GM12878 (cell line): Measurements from ENCODE around the gene HIVEP2. TPM values are rescaled to one million over a fixed set of nuclear protein-coding genes. Genes with fewer than 3 reads are reported as not detected.

ENCODE experiments used
- ATF7 ChIP-seq: fragments of 450-650 bp; IDR thresholded peaks from 2 replicates; pipeline ENCODE4 v1.6.1; 2016; ENCODE audit warnings: low read depth, mild to moderate bottlenecking
- BCL11A ChIP-seq: IDR thresholded peaks from 2 replicates; pipeline ENCODE4 v1.6.1; 2011; ENCODE audit warnings: low read depth, low read length
- BHLHE40 ChIP-seq, 2 experiments: fragments of 450-650 bp in 1 of 2; IDR thresholded peaks; 2 replicates each; pipeline ENCODE4 v1.6.1; 2011 to 2017; ENCODE audit warnings: low read depth in 2 of 2, borderline replicate concordance in 1 of 2, improper control_type of control experiment in 1 of 2, low read length in 1 of 2, mild to moderate bottlenecking in 1 of 2
- BMI1 ChIP-seq: fragments of 450-650 bp; IDR thresholded peaks from 2 replicates; pipeline ENCODE4 v1.6.1; 2016; ENCODE audit warnings: mild to moderate bottlenecking, moderate library complexity, borderline replicate concordance
- CREB1 ChIP-seq: IDR thresholded peaks from 2 replicates; pipeline ENCODE4 v1.6.1; 2012; ENCODE audit warnings: low read depth, mild to moderate bottlenecking, inconsistent platforms
- GABPA ChIP-seq: IDR thresholded peaks from 2 replicates; pipeline ENCODE4 v1.6.1; 2014; ENCODE audit warnings: antibody characterized with exemption, low read depth, mild to moderate bottlenecking, inconsistent platforms
- GATAD2B ChIP-seq: fragments of 450-650 bp; conservative IDR thresholded peaks from 2 replicates; pipeline ENCODE4 v1.6.1; 2017; ENCODE audit warnings: low read depth, mild to moderate bottlenecking, moderate library complexity
- IKZF2 ChIP-seq, 2 experiments: fragments of 450-650 bp; IDR thresholded peaks; 2 replicates each; pipeline ENCODE4 v1.6.1; 2017; ENCODE audit warnings: mild to moderate bottlenecking in 2 of 2, moderate library complexity in 2 of 2
- LARP7 ChIP-seq: fragments of 450-650 bp; IDR thresholded peaks from 2 replicates; pipeline ENCODE4 v1.6.1; 2017; ENCODE audit warnings: mild to moderate bottlenecking
- MEF2B ChIP-seq: fragments of 450-650 bp; IDR thresholded peaks from 2 replicates; pipeline ENCODE4 v1.6.1; 2018; ENCODE audit warnings: mild to moderate bottlenecking, moderate library complexity; ENCODE audit not compliant: partially characterized antibody, poor library complexity, severe bottlenecking
- MTA2 ChIP-seq: fragments of 450-650 bp; IDR thresholded peaks from 2 replicates; pipeline ENCODE4 v1.6.1; 2016; ENCODE audit warnings: low read depth, mild to moderate bottlenecking, moderate library complexity
- MXI1 ChIP-seq: fragments of 150-350 bp; IDR thresholded peaks from 2 replicates; pipeline ENCODE4 v1.6.1; 2011; ENCODE audit warnings: low read depth, mild to moderate bottlenecking, inconsistent platforms, low read length, improper control_type of control experiment
- NBN ChIP-seq: fragments of 450-650 bp; IDR thresholded peaks from 2 replicates; pipeline ENCODE4 v1.6.1; 2016
- RAD51 ChIP-seq: fragments of 450-650 bp; IDR thresholded peaks from 2 replicates; pipeline ENCODE4 v1.6.1; 2016; ENCODE audit warnings: moderate library complexity, mild to moderate bottlenecking, inconsistent platforms
- RCOR1 ChIP-seq: conservative IDR thresholded peaks from 2 replicates; pipeline ENCODE4 v1.6.1; 2012; ENCODE audit warnings: low read depth, low read length, improper control_type of control experiment
- RUNX3 ChIP-seq: IDR thresholded peaks from 2 replicates; pipeline ENCODE4 v1.6.1; 2012; ENCODE audit warnings: low read length, inconsistent platforms
- SIX5 ChIP-seq: IDR thresholded peaks from 2 replicates; pipeline ENCODE4 v1.6.1; 2011; ENCODE audit warnings: mild to moderate bottlenecking, low read depth, low read length, moderate library complexity; ENCODE audit not compliant: severe bottlenecking
- SKIL ChIP-seq: fragments of 450-650 bp; IDR thresholded peaks from 2 replicates; pipeline ENCODE4 v1.6.1; 2017; ENCODE audit warnings: mild to moderate bottlenecking, low read depth, inconsistent platforms; ENCODE audit not compliant: poor library complexity, severe bottlenecking
- SMAD1 ChIP-seq: fragments of 450-650 bp; IDR thresholded peaks from 2 replicates; pipeline ENCODE4 v1.6.1; 2018; ENCODE audit warnings: mild to moderate bottlenecking, low read depth; ENCODE audit not compliant: partially characterized antibody
- SP1 ChIP-seq: IDR thresholded peaks from one replicate; pipeline ENCODE4 v1.6.1; 2011; ENCODE audit warnings: low read depth, low read length
- TARDBP ChIP-seq: IDR thresholded peaks from 2 replicates; pipeline ENCODE4 v1.6.1; 2016; ENCODE audit warnings: borderline replicate concordance
- ZNF24 ChIP-seq: fragments of 450-650 bp; IDR thresholded peaks from 2 replicates; pipeline ENCODE4 v1.6.1; 2017; ENCODE audit warnings: antibody characterized with exemption, mild to moderate bottlenecking
- ZNF592 ChIP-seq: fragments of 450-650 bp; IDR thresholded peaks from 2 replicates; pipeline ENCODE4 v1.6.1; 2017; ENCODE audit warnings: mild to moderate bottlenecking, moderate library complexity
- polyA plus RNA-seq, 11 experiments: library from polyadenylated mRNA; depleted of rRNA in 4 of 11; unstranded in 6 of 11; stranded (reverse) in 5 of 11; fragments of >200 nt; fragmentation: Nextera tagmentation in 4 of 11; fragmentation: Illumina TruSeq in 1 of 11; extraction: Ambion mirVana in 4 of 11; extraction: Trizol in 1 of 11; gene quantifications; 1 replicate in 1 of 11; 2 replicates in 10 of 11; pipeline versions ENCODE4 v1.2.1 to v1.2.3, GENCODE V29; 2011 to 2016; ENCODE audit warnings: inconsistent platforms in 2 of 11, missing spikeins in 2 of 11, low read depth in 1 of 11
- total RNA-seq, 4 experiments: library from RNA; depleted of rRNA in 3 of 4; stranded (reverse); fragments of >200 nt in 3 of 4; fragmentation: Illumina TruSeq in 1 of 4; extraction: Trizol in 1 of 4; gene quantifications; 2 replicates each; pipeline versions ENCODE4 v1.2.1 to v1.2.3, GENCODE V29; 2013 to 2021
- TF ChIP-seq, protein P1 (sequence below): IDR thresholded peaks from 2 replicates; pipeline ENCODE4 v1.6.1; 2011; ENCODE audit warnings: low read depth, low read length, improper control_type of control experiment, borderline replicate concordance

The HIVEP2 gene
- total and polyA plus RNA-seq, 10 of the 15 experiments (the other 5 are each of a cell fraction or from before 2014, with no cell fraction given) = 1.2 to 15.7 (median 10.2) TPM

GRCh38 chr6:142845143-142845571, 99.8 kb downstream of the HIVEP2 start (continued):
- peak; percentile 88; the same call in 1 of the 2 replicates for TF ChIP-seq ZNF592
- no peak for TF ChIP-seq TARDBP
- TF ChIP-seq MEF2B = peak; percentile 68
- peak; percentile 36; the same call in 1 of the 2 replicates for TF ChIP-seq NBN
- peak; percentile 88 for TF ChIP-seq ATF7
- peak; percentile 78 to 85 for TF ChIP-seq IKZF2 (IDR thresholded peaks at IDR 0.05)
- TF ChIP-seq, protein P1, sequence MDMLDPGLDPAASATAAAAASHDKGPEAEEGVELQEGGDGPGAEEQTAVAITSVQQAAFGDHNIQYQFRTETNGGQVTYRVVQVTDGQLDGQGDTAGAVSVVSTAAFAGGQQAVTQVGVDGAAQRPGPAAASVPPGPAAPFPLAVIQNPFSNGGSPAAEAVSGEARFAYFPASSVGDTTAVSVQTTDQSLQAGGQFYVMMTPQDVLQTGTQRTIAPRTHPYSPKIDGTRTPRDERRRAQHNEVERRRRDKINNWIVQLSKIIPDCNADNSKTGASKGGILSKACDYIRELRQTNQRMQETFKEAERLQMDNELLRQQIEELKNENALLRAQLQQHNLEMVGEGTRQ = no peak
- TF ChIP-seq SIX5 = no peak
- 0 out of 2 replicates have a peak, but pooled peaks have one; percentile 17 for TF ChIP-seq MXI1
- TF ChIP-seq SP1 = no peak
- TF ChIP-seq RCOR1 = no peak
- TF ChIP-seq LARP7 = no peak
- peak; percentile 53 for TF ChIP-seq RUNX3
- peak; percentile 80 for TF ChIP-seq SKIL
- TF ChIP-seq MTA2 = peak; percentile 89
- TF ChIP-seq BMI1 = 0 out of 2 replicates have a peak, but pooled peaks have one; percentile 48
- TF ChIP-seq CREB1 = peak; percentile 31; the same call in 1 of the 2 replicates
- TF ChIP-seq SMAD1 = peak; percentile 34
- peak; percentile 48; the same call in 1 of the 2 replicates for TF ChIP-seq BCL11A
- peak; percentile 17; the same call in 1 of the 2 replicates for TF ChIP-seq GATAD2B
- peak; percentile 24; the same call in 1 of the 2 replicates for TF ChIP-seq GABPA
- peak; percentile 43; the same call in 1 of the 2 replicates for TF ChIP-seq ZNF24
- TF ChIP-seq BHLHE40 (IDR thresholded peaks at IDR 0.05; ENCODE audit: borderline replicate concordance in 1 of 2, low read depth in 2 of 2, low read length in 1 of 2) = peak; percentile 19 to 30; a peak in 1 of 4 replicates
- no peak for TF ChIP-seq RAD51
